Measurements from ENCODE around the gene DNAJC11. TPM values are rescaled to one million over a fixed set of nuclear protein-coding genes. Genes with fewer than 3 reads are reported as not detected.
"Not testable (repeated sequence)": the region's sequence is repeated elsewhere in the genome, so short reads cannot be mapped to it uniquely, and the experiment has no call there.

DNAJC11 gene
- total and polyA plus RNA-seq, 2 donors from 2014 or later = 44.6 to 49.8 TPM

DNA sequence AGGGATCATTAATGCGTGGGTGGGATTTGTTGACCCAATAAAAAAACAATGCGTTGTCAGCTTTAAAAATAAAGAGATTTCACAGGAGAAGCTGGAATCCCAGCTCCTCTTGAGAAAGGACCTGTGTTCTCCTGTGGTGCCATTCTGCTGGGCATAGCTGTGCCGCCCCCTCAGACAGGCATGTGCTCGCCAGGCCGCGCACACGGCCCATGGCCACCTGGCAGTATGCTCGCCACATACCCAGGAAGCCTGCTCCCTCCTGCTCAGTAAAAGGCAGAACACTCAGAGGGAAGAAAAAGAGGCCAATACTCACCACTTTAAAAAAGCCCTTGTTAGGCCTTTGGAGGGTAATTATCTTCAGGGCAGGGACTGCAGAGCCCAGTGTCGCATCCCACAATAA, 63.8 kb downstream of the DNAJC11 start:
- H3K27ac ChIP-seq (ENCODE audit: low read depth in 2 of 2, low read length in 2 of 2) = no peak overlapping the region
- intact Hi-C loops (cut with DNase I) = no loop called here
- no peaks in the 10 kb centered on the region for H3K9me3 ChIP-seq (ENCODE audit: control insufficient read depth in 2 of 3, insufficient read depth in 1 of 3, low read length in 3 of 3)
- H3K27me3 ChIP-seq (ENCODE audit: control insufficient read depth, insufficient read depth, low read length) = no peaks in the 10 kb centered on the region
- no peak overlapping the region for H3K4me3 ChIP-seq (ENCODE audit: low read length in 3 of 3)
- TF ChIP-seq, protein P1, sequence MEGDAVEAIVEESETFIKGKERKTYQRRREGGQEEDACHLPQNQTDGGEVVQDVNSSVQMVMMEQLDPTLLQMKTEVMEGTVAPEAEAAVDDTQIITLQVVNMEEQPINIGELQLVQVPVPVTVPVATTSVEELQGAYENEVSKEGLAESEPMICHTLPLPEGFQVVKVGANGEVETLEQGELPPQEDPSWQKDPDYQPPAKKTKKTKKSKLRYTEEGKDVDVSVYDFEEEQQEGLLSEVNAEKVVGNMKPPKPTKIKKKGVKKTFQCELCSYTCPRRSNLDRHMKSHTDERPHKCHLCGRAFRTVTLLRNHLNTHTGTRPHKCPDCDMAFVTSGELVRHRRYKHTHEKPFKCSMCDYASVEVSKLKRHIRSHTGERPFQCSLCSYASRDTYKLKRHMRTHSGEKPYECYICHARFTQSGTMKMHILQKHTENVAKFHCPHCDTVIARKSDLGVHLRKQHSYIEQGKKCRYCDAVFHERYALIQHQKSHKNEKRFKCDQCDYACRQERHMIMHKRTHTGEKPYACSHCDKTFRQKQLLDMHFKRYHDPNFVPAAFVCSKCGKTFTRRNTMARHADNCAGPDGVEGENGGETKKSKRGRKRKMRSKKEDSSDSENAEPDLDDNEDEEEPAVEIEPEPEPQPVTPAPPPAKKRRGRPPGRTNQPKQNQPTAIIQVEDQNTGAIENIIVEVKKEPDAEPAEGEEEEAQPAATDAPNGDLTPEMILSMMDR (IDR thresholded peaks at IDR 0.05; ENCODE audit: borderline replicate concordance, extremely low read depth, insufficient read depth) = no peak
- DNase-seq = no peak
- H3K36me3 ChIP-seq (ENCODE audit: control insufficient read depth in 2 of 3, insufficient read depth in 3 of 3, low read length in 3 of 3) = peaks cover 2 to 41% (median 38%) of the 10 kb centered on the region in 3 donors
- H3K4me1 ChIP-seq (ENCODE audit: control insufficient read depth in 2 of 3, insufficient read depth in 2 of 3, low read depth in 1 of 3, low read length in 3 of 3) = peaks cover 0 to 4% (median 0%) of the 10 kb centered on the region in 3 donors
- FAIRE-seq = no peak
- no peak overlapping the region for H3K9ac ChIP-seq (ENCODE audit: low read length in 3 of 3)

DNA sequence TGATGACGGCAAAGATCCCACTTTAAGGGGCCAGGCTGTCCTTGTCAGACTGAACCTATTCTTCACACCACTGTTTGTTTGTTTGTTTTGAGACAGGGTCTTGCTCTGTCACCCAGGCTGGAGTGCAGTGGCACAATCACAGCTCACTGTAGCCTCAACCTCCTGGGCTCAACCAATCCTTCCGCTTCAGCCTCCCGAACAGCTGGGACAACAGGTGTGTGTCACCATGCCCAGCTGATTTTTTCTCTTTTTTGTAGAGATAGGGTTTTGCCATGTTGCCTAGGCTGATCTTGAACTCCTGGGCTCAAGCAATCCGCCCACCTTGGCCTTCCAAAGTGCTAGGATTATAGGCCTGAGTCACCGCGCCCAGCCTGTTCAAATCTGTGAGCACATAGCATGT, 64.8 kb downstream of the DNAJC11 start:
- H3K9me3 ChIP-seq (ENCODE audit: control insufficient read depth in 2 of 3, insufficient read depth in 1 of 3, low read length in 3 of 3); H3K27me3 ChIP-seq (ENCODE audit: control insufficient read depth, insufficient read depth, low read length); H3K9ac ChIP-seq (ENCODE audit: low read length in 3 of 3); intact Hi-C loops (cut with DNase I); H3K4me3 ChIP-seq (ENCODE audit: low read length in 3 of 3); H3K27ac ChIP-seq (ENCODE audit: low read depth in 2 of 2, low read length in 2 of 2); H3K4me1 ChIP-seq (ENCODE audit: control insufficient read depth in 2 of 3, insufficient read depth in 2 of 3, low read depth in 1 of 3, low read length in 3 of 3); FAIRE-seq; DNase-seq: not testable (repeated sequence)
- peaks cover 2 to 46% (median 40%) of the 10 kb centered on the region in 3 donors for H3K36me3 ChIP-seq (ENCODE audit: control insufficient read depth in 2 of 3, insufficient read depth in 3 of 3, low read length in 3 of 3)

DNA sequence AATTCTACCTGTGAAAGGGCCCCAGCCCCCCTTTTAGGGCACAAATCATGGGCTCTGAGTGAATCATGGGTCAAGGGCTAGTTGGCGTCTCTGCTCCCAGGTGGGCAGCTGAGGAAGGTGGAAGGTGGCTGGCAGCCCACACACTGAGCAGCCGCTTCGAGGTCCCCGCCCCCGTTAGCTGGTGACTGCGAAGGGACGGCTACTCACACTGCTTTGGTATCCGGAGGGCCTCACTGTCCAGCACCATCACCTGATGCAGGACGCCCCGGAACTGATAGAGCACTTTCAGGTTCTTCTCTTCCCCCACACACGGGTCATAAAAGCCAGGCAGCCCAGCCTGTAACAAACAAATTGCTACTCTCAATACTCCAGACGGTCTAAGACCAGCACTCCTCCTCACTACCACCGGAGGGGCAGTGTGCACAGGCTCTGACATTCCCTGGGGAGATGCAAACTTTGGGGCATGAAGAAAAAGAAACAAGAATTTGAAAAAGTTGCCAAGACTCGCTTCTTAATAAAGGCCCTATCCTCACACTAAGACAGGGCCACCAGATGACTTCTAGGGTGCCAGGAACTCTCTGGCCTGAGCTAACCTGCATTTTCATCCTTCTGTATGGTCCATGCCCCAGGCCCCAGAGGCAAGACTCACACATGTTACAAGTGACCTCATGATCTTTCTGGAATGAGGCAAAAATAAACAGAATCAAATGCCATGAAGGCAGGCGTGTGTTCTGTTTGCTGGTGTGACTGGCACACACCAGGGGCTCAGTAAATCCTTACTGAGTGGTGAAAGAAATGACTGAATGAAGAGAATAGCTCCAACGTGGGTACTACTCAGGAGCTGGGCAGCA, 65.5 kb downstream of the DNAJC11 start:
- Histone ChIP-seq H3K4me3 (ENCODE audit: low read length in 3 of 3) (no peak overlapping the region), H3K9ac (ENCODE audit: low read length in 3 of 3) (no peak overlapping the region), H3K27ac (ENCODE audit: low read depth in 2 of 2, low read length in 2 of 2) (no peak overlapping the region), H3K4me1 (ENCODE audit: control insufficient read depth in 2 of 3, insufficient read depth in 2 of 3, low read depth in 1 of 3, low read length in 3 of 3) (peaks cover 0 to 4% (median 0%) of the 10 kb centered on the region in 3 donors), H3K9me3 (ENCODE audit: control insufficient read depth in 2 of 3, insufficient read depth in 1 of 3, low read length in 3 of 3) (no peaks in the 10 kb centered on the region), H3K27me3 (ENCODE audit: control insufficient read depth, insufficient read depth, low read length) (no peaks in the 10 kb centered on the region), H3K36me3 (ENCODE audit: control insufficient read depth in 2 of 3, insufficient read depth in 3 of 3, low read length in 3 of 3) (peaks cover 2 to 46% (median 37%) of the 10 kb centered on the region in 3 donors)
- intact Hi-C loops (cut with DNase I) = no loop called here
- no peak for FAIRE-seq
- TF ChIP-seq, protein P1 (IDR thresholded peaks at IDR 0.05; ENCODE audit: borderline replicate concordance, extremely low read depth, insufficient read depth) = no peak
- DNase-seq = no peak

DNA sequence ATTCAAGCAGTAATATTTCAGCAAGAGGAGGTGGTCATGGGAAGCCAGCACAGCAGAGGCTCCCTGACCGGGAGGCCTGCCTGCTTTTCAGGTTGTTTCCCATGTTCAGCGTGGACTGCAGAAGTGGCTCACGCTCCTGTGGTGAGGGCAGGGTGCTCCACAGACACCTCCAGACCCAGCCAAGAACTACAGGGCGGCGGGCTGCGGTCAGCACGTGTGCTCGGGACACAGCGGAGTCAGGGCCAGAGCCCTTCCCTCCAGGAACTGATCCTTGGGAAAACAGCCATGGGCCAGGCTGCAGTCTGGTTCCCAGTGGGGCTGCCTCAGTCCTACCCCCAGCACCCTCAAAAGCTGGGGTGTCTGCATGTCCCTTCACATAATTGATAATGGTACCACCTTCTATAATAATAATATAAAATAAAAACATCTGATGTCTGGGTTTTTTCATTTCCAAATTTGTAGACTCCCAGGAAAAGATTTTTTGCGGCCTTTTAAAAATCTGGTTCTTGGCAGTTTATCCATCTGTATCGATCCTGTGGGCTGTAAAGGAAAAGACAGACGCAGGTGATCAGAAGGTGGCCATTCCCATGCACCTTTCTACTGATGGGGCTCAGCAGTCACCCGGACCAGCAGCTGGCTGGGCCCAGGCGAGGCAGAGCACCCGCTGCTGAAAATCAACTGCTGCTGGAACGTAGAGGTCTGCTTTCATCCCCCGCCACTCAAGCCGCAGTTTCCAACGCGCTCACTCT, 66.3 kb downstream of the DNAJC11 start:
- TF ChIP-seq, protein P1 (IDR thresholded peaks at IDR 0.05; ENCODE audit: borderline replicate concordance, extremely low read depth, insufficient read depth) = no peak
- intact Hi-C loops (cut with DNase I) = no loop called here

More for the DNA sequence above, 66.3 kb downstream of the DNAJC11 start:
- Histone ChIP-seq H3K4me3 (ENCODE audit: low read length in 3 of 3) (no peak overlapping the region), H3K9me3 (ENCODE audit: control insufficient read depth in 2 of 3, insufficient read depth in 1 of 3, low read length in 3 of 3) (no peaks in the 10 kb centered on the region), H3K27me3 (ENCODE audit: control insufficient read depth, insufficient read depth, low read length) (no peaks in the 10 kb centered on the region), H3K4me1 (ENCODE audit: control insufficient read depth in 2 of 3, insufficient read depth in 2 of 3, low read depth in 1 of 3, low read length in 3 of 3) (peaks cover 0 to 4% (median 0%) of the 10 kb centered on the region in 3 donors), H3K27ac (ENCODE audit: low read depth in 2 of 2, low read length in 2 of 2) (no peak overlapping the region), H3K36me3 (ENCODE audit: control insufficient read depth in 2 of 3, insufficient read depth in 3 of 3, low read length in 3 of 3) (peaks cover 2 to 44% (median 37%) of the 10 kb centered on the region in 3 donors), H3K9ac (ENCODE audit: low read length in 3 of 3) (no peak overlapping the region)
- DNase-seq = no peak
- no peak for FAIRE-seq
